KBM-7 (cell line): ENCODE results near the gene FOXD1.

Experiments used
- DNase-seq: peaks from one replicate; pipeline ENCODE4 v3.0.0-alpha.2; 2015
- in situ Hi-C: fragments of 300-500 bp; cut with MboI; formaldehyde crosslinking; loops from 2 replicates; pipeline ENCODE4 v1.14.3; 2020; ENCODE audit warnings: low sequenced_read_pairs, low pct_unique_long_range_greater_than_20kb, mixed read lengths

Gene FOXD1

DNA sequence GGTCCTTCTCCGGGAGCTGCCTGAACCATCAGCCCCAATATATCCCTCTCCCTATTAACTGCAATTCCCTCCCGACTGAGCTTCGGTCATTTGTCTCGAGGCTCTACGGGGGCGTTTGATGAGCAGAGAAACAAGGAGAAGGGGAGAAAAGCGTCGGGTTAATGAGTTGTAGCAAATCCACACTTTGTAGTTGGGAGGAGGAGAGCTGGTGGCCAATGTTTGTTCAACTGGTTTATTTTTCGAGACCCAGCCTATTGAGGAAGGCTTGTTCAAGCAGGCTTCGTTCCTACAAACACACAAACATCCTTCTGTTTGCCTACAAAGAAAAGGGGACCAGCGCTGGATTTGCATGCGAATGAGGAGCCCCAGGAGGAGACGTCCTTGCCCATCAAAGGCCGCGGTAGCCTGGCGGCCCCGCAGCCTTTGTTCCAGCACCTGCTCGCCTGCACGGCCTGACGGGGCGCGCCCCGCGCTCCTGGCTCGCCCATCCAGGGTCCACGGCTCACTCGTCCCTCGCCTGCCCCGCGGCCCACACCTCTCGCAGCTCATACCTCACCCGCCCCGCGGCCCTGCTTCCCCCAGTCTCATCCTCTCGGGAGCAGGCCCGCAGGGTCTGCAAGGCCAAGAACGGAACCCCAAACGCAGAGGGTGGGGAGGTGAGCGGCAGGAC, 4.6 kb downstream of the FOXD1 start:
- in situ Hi-C loops, result no loop called here
- no peak for DNase-seq

DNA sequence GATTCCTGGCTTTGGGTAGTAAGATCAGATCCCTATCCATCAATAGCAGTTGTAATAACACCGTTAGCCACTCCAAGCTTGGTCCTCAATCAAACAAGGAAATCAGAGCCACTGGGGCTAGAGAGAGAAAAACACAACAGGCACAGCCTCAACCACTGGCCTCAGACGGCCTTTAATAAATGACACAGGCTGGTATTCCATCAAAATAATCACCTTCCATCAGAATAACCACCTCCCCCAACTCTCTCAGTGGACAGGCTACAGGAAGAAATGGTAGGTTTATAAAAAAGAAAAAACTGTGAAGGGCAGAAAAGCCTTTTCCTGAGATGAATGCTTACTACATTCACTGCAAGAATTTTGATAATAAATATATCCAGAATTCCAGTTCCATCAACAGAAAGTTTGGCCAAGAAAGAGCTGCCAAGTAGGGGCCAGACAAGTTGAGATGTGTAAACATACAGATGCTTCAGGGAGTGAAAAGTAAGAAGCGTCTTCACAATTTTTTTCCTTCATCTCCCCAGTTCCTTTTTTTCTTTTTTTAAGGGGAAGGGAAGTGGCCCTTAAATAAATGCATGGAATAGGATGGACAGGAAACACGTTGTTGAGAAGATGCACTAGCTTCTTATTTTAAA, 5.5 kb downstream of the FOXD1 start:
- in situ Hi-C loops, result no loop called here

GRCh38 chr5:73442231-73442811, 6.3 kb downstream of the FOXD1 start:
- in situ Hi-C loops, result no loop called here
- DNase-seq, result no peak

More for the DNA sequence above, 5.5 kb downstream of the FOXD1 start:
- no peak for DNase-seq

- in situ Hi-C loops, result no loop called here
- no peak for DNase-seq
These were observed 7.2 kb downstream of the FOXD1 start for GRCh38 chr5:73441378-73441777.

DNA sequence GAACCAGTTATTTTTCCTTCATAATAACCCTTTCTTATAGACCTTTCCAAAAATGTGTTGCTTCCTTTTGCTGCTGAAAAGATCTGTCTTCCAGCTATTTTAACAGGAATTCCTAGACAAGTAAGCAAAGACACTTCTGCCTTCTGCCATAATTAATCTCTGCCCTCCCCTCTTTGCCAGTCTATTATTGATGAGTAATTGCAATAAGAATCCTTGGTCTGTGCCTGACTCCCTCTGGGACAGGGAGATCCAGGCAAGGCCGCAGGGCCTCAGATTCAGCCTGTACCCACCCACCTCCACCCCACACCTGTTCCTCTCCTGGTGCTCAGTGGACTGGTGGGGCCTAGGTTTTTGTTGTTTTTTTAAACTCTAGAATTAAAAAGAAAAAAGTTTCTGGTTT, 8.3 kb downstream of the FOXD1 start:
- no peak for DNase-seq
- in situ Hi-C loops, result no loop called here

DNA sequence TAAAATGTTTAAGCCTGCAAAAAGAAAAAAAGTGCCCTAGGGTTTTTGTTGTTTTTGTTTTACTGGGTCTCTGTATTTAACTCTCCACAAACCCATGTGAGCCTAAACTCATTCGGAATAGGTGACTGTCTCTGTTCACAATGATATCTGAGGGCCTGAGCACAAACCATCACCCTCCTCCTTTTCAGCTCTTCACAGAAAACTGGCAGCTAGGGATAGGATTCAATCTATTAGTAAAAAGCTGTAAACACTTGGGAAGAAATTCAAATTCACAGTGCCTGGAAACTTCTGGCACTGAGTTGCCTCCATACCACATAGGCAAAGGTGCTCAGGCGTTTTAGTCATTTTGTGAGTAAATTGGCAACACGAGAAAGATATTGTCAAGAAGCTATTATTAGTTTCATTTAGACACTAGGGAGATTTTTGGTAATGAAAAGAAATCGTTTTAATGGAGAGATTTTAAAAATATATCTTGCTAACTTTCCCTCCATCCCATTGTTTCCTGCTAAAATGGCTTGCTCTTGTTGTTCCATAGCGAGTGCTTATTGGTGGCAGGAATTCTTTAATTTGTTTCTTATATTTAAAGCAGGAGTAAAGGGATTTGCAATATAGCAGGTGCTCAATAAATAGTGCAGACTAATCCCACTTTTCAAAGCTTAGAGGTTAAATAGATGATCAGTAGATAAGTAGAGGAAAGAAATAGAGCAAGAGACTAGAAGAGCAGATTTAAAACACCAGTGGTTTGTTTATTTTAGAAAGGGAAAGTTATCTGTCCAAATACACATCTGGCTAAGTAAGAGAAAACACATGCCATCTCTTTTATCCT, 9.7 kb downstream of the FOXD1 start:
- DNase-seq, result no peak
- in situ Hi-C loops, result no loop called here

DNA sequence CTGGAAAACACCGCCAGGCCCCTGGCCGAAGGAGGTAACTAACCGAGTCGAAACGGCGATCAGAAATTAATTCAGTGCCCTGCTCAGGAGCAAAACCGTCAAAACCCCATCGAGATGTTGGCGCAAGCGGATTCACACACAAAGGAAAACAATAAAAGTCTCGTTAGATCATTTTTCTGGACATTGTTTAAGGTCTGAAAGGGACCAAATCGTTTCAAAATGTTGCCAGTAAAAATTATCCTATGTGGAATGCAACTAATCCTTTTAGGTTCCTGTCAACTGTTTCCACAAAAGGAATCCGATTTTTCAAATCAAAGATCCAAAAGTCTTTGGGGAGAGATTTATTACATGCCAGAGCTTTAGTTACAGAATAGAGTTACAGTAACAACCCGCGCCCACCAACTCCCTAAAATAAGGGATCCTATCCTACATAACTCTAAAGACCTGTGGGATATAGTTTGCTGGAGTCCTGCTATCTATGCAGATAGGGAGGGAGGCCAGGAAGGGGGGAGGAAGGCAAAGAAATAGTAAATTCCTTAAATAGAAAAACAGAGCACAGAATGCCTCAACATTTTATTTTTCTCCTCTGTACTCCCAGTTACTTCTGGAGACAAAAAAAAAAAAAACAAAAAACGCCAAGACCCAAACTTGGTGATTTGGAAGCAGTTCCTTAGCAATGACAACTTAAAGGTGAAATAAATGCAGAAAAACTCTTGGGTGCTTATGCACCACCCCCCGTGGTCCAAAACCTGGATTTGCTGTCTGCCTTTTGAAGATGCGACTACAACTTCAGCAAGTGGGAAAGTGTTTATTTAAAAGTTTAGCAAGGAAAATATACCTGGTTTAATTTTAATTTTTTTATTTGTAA, 10.6 kb downstream of the FOXD1 start:
- DNase-seq, result no peak
- in situ Hi-C loops, result no loop called here

DNA sequence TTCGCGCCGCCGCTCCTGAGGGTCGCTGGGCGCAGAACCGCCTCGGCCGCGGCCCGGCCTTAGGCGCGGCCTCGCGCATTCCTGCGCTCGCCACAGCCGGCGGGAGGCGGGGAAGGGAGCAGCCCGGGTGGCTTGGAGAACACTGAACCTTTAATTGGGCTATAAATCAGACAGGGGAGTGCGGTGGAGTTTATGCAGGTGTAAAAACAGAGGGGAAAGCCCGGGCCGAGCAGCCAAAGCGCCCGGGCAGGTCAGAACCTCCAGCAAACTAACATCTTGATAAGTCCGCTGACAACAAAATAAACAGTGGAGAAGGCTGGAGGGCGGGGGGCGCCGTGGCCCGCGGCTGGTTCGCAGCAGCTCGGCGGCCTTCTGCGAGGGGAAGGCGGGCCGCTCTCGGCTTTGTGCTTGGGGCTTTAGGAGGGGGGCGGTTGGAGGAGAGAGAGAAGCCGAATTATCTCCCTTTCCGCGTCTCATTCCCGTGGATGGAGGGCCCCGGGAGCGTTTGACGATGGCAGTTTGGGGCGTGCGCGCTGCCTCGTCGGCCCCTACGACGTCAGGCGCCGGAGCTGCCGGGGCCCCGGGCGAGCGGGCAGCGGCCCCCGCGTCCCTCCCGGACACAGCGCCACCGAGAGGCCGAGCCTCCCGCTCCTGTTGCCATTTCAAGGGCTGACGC, 11.3 kb downstream of the FOXD1 start:
- in situ Hi-C loops, result no loop called here
- no peak for DNase-seq

- DNase-seq, result no peak
- in situ Hi-C loops, result no loop called here
These were observed 12.0 kb downstream of the FOXD1 start for GRCh38 chr5:73436535-73437100.

- in situ Hi-C loops, result no loop called here
- no peak for DNase-seq
These were observed 12.6 kb downstream of the FOXD1 start for GRCh38 chr5:73435759-73436534.

DNA sequence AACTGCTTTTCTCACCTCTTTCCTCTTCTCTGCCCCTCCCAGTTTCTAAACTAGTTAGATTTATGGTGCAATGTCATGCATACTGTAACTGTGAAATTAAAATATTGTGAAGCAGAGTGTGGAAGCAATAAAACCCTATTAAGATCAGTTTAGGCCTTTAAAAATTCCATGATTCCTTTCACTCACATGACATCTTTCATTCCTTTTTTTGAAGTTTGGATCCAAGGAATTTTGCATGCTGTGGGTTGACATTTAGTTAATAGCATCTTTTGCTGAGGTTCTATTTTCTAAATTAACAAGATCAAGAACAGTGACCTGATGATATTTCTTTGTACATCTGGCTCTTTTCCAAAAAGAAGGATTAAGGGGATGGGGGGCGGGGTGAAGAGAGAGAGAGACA, 13.7 kb downstream of the FOXD1 start:
- no peak for DNase-seq
- in situ Hi-C loops, result no loop called here

DNA sequence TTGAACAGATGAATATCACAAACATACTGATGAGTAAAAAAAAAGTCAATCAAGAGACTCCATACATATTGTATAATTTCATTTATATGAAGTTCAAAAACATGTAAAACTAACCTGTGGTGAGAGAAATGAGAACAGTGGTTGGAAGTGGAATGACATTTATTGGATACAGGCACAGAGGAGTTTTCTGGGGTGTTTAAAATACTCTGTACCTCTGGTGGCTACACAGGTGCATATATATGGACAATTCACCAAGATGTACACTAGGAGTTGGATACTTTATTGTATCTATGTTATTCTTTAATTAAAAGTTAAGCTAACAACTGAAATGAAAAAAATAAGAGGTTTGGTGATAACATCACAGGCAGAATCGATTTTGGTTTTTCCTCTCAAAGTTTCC, 14.1 kb downstream of the FOXD1 start:
- in situ Hi-C loops, result no loop called here
- no peak for DNase-seq

- no peak for DNase-seq
- in situ Hi-C loops, result no loop called here
These were observed 14.6 kb downstream of the FOXD1 start for GRCh38 chr5:73433982-73434342.

DNA sequence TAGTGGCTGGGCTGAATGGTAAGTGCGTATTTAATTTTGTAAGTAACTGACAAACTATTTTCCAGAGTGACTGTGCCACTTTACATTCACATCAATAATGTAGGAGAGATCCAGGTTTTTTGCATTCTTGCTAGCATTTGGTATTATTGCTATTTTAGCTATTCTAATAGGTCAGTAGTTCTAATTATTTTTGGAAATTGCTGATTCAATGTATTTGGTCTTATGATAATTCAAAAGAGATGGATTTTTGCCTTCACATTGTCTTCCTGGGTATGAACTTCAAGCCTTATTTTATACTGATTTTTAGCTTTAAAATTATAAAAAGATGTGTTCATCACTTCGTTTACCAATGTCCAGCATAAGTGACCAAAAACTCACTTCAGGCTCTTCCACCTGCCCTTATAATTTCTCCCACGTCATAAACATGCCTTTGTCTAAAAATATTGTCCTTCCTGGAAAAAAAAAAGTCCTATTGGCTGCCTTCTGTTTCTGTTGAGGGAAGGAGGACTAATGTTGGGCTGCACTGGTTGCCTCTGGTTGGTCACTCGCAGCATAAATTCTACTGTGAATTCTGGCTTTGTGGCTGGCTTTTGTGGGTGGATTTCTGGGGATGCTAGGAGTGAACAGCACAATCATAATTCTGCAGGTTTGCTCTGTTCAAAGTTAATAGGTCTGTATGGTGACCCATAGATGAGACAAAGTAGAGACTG, 15.2 kb downstream of the FOXD1 start:
- in situ Hi-C loops, result no loop called here
- DNase-seq, result no peak

- in situ Hi-C loops, result no loop called here
- no peak for DNase-seq
These were observed 17.2 kb downstream of the FOXD1 start for GRCh38 chr5:73431204-73431851.

DNA sequence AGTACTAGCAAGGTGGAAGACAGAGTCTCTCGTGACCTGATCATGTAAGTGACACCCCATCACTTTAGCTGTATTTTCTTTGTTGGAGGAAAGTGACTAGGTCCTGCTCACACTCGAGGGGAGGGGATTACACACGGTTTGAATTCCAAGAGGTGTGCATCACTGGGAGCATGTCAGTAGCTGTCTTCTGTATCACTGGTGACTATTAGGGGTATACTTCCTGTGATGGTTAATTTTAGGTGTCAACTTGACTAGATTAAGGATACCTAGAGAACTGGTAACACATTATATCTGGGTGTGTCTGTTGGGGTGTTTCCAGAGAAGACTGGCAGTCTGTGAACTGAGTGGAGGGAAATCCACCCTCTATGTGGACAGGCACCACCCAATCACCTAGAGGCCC, 22.5 kb downstream of the FOXD1 start:
- no peak for DNase-seq
- in situ Hi-C loops, result no loop called here

GRCh38 chr5:73424556-73424977, 24.0 kb downstream of the FOXD1 start:
- in situ Hi-C loops, result no loop called here
- DNase-seq, result no peak
